Measurements from ENCODE around the gene SDK2.

SDK2 gene

GRCh38 chr17:73644145-73645049 is at the start of gene SDK2:
SDK2 (minus strand) TSS chr17:73644445; CDS start chr17:73644088, 357 bp downstream.
- DNase-seq (ENCODE audit: low read depth) = no peak

GRCh38 chr17:73693071-73693470 is 48.8 kb upstream of the SDK2 start:
- no peak for DNase-seq (ENCODE audit: low read depth)

GRCh38 chr17:73691321-73691766 is 47.1 kb upstream of the SDK2 start:
- no peak for DNase-seq (ENCODE audit: low read depth)

GRCh38 chr17:73690676-73691075 is 46.4 kb upstream of the SDK2 start:
- no peak for DNase-seq (ENCODE audit: low read depth)

GRCh38 chr17:73689596-73690275 is 45.5 kb upstream of the SDK2 start:
- DNase-seq (ENCODE audit: low read depth) = no peak

GRCh38 chr17:73686961-73687360 is 42.7 kb upstream of the SDK2 start:
- no peak for DNase-seq (ENCODE audit: low read depth)

- no peak for DNase-seq (ENCODE audit: low read depth)
Observed at GRCh38 chr17:73686126-73686525, 41.9 kb upstream of the SDK2 start.

GRCh38 chr17:73684183-73684582 is 39.9 kb upstream of the SDK2 start:
- no peak for DNase-seq (ENCODE audit: low read depth)

GRCh38 chr17:73683771-73684170 is 39.5 kb upstream of the SDK2 start:
- DNase-seq (ENCODE audit: low read depth) = no peak

GRCh38 chr17:73681946-73682345 is 37.7 kb upstream of the SDK2 start:
- DNase-seq (ENCODE audit: low read depth) = no peak

- DNase-seq (ENCODE audit: low read depth) = no peak
Observed at GRCh38 chr17:73679476-73679875, 35.2 kb upstream of the SDK2 start.

- DNase-seq (ENCODE audit: low read depth) = no peak
Observed at GRCh38 chr17:73678999-73679398, 34.8 kb upstream of the SDK2 start.

- no peak for DNase-seq (ENCODE audit: low read depth)
Observed at GRCh38 chr17:73669771-73670170, 25.5 kb upstream of the SDK2 start.

GRCh38 chr17:73667181-73667959 is 23.1 kb upstream of the SDK2 start:
- DNase-seq (ENCODE audit: low read depth) = no peak

- DNase-seq (ENCODE audit: low read depth) = no peak
Observed at GRCh38 chr17:73663614-73664013, 19.4 kb upstream of the SDK2 start.

GRCh38 chr17:73660366-73660765 is 16.1 kb upstream of the SDK2 start:
- DNase-seq (ENCODE audit: low read depth) = no peak

- no peak for DNase-seq (ENCODE audit: low read depth)
Observed at GRCh38 chr17:73658821-73659515, 14.7 kb upstream of the SDK2 start.

- DNase-seq (ENCODE audit: low read depth) = no peak
Observed at GRCh38 chr17:73657473-73658116, 13.3 kb upstream of the SDK2 start.

- no peak for DNase-seq (ENCODE audit: low read depth)
Observed at GRCh38 chr17:73654241-73654640, 10.0 kb upstream of the SDK2 start.

GRCh38 chr17:73653810-73654209 is 9.6 kb upstream of the SDK2 start:
- DNase-seq (ENCODE audit: low read depth) = no peak

- no peak for DNase-seq (ENCODE audit: low read depth)
Observed at GRCh38 chr17:73652886-73653480, 8.7 kb upstream of the SDK2 start.

Measured in stimulated activated CD8-positive, alpha-beta memory T cell treated with anti-CD3 and anti-CD28 coated beads, Interleukin-12 subunit alpha, Interleukin-12 subunit beta, amount 100 ng/mL, for 1 hour (primary cell).